Sigmoid colon (tissue), 7 donors: Measurements from ENCODE around the gene RGS8. TPM values are rescaled to one million over a fixed set of nuclear protein-coding genes. Genes with fewer than 3 reads are reported as not detected.
A peak's percentile ranks its signal among the peaks of the same experiment; 100 is the strongest.

ENCODE experiments used
- DNase-seq: peaks from one replicate; pipeline ENCODE4 v3.0.0-alpha.2; 2019
- H3K27ac ChIP-seq, 4 donors: fragments of 200-600 bp; sonication (generic); one replicate each; pipeline ENCODE4 v1.5.1; 2016 to 2019; ENCODE audit warnings: mild to moderate bottlenecking in 1 of 4
- H3K27me3 ChIP-seq, 3 donors: fragments of 200-600 bp; sonication (generic); one replicate each; pipeline ENCODE4 v1.5.1; 2019; ENCODE audit warnings: mild to moderate bottlenecking in 1 of 3
- H3K36me3 ChIP-seq, 4 donors: fragments of 200-600 bp; sonication (generic); one replicate each; pipeline ENCODE4 v1.5.1; 2016 to 2019
- H3K4me1 ChIP-seq, 4 donors: fragments of 200-600 bp; sonication (generic); one replicate each; pipeline ENCODE4 v1.5.1; 2017 to 2019
- H3K4me3 ChIP-seq, 4 donors: fragments of 200-600 bp; sonication (generic); one replicate each; pipeline ENCODE4 v1.5.1; 2017 to 2019; ENCODE audit warnings: mild to moderate bottlenecking in 2 of 4, moderate library complexity in 1 of 4
- H3K9me3 ChIP-seq, 4 donors: fragments of 200-600 bp in 3 of 4; sonication (generic) in 3 of 4; one replicate each; pipeline versions ENCODE4 v1.5.1 to v1.6.1; 2013 to 2019
- EP300 ChIP-seq, 4 donors: sonication (generic); formaldehyde crosslinking; IDR thresholded peaks; one replicate each; pipeline ENCODE4 v1.6.1; 2017; ENCODE audit warnings: antibody characterized with exemption in 4 of 4
- POLR2A ChIP-seq, 2 donors: fragments of 450-650 bp; IDR thresholded peaks; one replicate each; pipeline ENCODE4 v1.6.1; 2016; ENCODE audit warnings: antibody characterized with exemption in 2 of 2, mild to moderate bottlenecking in 2 of 2, moderate library complexity in 2 of 2
- POLR2AphosphoS5 ChIP-seq, 4 donors: sonication (generic); formaldehyde crosslinking; IDR thresholded peaks; one replicate each; pipeline ENCODE4 v1.6.1; 2017; ENCODE audit warnings: antibody characterized with exemption in 4 of 4
- WGBS, 2 donors: extraction: QIAGEN DNeasy Blood & Tissue Kit; methylation state at CpG; one replicate each; pipeline ENCODE4 v1.1.7; 2013; 5-methylcytosine and 5-hydroxymethylcytosine counted together
- intact Hi-C: fragments of 100-400 bp; cut with DNase I; formaldehyde crosslinking; loops from one replicate; pipeline ENCODE4 v1.15.1; 2023
- polyA plus RNA-seq, 3 donors: library from polyadenylated mRNA; stranded (reverse); fragments of 200-250 nt; gene quantifications; one replicate each; pipeline ENCODE4 v1.2.3, GENCODE V29; 2013
- total RNA-seq, 4 donors: library from RNA; depleted of rRNA; stranded (reverse); fragments of >200 nt; gene quantifications; one replicate each; pipeline ENCODE4 v1.1.0, GENCODE V29; 2016
- TF ChIP-seq, protein P1 (sequence below), 4 experiments: fragments of 450-650 bp in 3 of 4; fragments of 200-600 bp in 1 of 4; IDR thresholded peaks; one replicate each; pipeline ENCODE4 v1.5.1; 2016 to 2019; ENCODE audit warnings: antibody characterized with exemption in 4 of 4, mild to moderate bottlenecking in 3 of 4, moderate library complexity in 2 of 4
- donor health status: healthy with polysubstance abuse.
- donor health status: Bipolar disorder and iron deficiency.
- donor health status: healthy.

RGS8 gene
- under 1 TPM in 1 of 4 donors, not detected in 3; 0.54 TPM for total RNA-seq
- under 1 TPM in 2 of 3 donors, not detected in 1; under 0.01 to 0.04 TPM for polyA plus RNA-seq

DNA sequence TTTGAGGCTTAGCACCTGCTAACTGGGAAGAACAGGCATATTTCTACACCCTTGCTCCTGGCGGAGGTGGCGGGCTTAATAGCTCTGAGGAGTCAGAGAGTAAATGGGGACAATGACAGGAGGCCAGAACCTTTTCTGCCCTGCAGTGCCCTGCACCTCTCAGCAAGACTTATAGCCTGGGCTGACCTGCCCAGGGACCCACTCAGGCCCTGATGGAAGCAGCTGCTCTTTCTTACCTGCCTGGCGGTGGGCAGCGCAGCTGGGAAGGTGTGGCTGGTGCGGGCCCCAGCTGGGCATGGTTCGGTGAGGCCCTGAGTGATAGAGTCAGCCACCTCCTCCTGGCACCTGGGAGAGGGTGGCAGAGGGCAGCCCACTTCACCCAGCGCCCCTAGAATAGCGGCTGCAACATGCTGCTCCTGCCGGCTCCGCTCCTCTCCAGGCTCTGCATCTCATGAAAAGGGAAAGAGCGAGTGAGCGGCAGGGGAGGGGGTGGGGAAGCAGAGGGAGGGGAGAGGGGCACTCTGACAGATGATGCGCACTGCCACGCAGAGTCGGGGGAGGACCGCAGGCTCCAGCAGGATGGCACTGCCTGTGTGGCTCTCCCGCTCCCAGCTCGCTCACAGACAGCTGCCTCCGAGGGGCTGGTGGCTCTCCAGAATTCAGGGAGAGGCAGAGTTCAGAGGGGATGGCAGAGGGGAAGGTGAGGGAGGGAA is at the start of gene RGS8:
TSS of gene RGS8 (minus strand) at position 472 of the 713 bp plus-strand sequence. CDS start 14,938 bp downstream, outside the sequence.
- H3K4me3 ChIP-seq = no peak within 1 kb of the TSS
- TF ChIP-seq POLR2AphosphoS5 (IDR thresholded peaks at IDR 0.05) (no peak), EP300 (IDR thresholded peaks at IDR 0.05) (no peak), POLR2A (IDR thresholded peaks at IDR 0.05) (no peak)
- TF ChIP-seq, protein P1, sequence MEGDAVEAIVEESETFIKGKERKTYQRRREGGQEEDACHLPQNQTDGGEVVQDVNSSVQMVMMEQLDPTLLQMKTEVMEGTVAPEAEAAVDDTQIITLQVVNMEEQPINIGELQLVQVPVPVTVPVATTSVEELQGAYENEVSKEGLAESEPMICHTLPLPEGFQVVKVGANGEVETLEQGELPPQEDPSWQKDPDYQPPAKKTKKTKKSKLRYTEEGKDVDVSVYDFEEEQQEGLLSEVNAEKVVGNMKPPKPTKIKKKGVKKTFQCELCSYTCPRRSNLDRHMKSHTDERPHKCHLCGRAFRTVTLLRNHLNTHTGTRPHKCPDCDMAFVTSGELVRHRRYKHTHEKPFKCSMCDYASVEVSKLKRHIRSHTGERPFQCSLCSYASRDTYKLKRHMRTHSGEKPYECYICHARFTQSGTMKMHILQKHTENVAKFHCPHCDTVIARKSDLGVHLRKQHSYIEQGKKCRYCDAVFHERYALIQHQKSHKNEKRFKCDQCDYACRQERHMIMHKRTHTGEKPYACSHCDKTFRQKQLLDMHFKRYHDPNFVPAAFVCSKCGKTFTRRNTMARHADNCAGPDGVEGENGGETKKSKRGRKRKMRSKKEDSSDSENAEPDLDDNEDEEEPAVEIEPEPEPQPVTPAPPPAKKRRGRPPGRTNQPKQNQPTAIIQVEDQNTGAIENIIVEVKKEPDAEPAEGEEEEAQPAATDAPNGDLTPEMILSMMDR (IDR thresholded peaks at IDR 0.05) = no peak
- WGBS, 2 donors = 53 to 79% methylated on average over 19 of the region's 19 CpGs
- H3K27me3 ChIP-seq = peaks cover 0 to 14% (median 0%) of the 10 kb centered on the region in 3 donors
- no peaks in the 10 kb centered on the region for H3K4me1 ChIP-seq
- no peak for DNase-seq
- intact Hi-C loops = no loop called here
- no peaks in the 10 kb centered on the region for H3K36me3 ChIP-seq
- H3K27ac ChIP-seq = no peak within 1 kb of the TSS
- H3K9me3 ChIP-seq = no peaks in the 10 kb centered on the region

DNA sequence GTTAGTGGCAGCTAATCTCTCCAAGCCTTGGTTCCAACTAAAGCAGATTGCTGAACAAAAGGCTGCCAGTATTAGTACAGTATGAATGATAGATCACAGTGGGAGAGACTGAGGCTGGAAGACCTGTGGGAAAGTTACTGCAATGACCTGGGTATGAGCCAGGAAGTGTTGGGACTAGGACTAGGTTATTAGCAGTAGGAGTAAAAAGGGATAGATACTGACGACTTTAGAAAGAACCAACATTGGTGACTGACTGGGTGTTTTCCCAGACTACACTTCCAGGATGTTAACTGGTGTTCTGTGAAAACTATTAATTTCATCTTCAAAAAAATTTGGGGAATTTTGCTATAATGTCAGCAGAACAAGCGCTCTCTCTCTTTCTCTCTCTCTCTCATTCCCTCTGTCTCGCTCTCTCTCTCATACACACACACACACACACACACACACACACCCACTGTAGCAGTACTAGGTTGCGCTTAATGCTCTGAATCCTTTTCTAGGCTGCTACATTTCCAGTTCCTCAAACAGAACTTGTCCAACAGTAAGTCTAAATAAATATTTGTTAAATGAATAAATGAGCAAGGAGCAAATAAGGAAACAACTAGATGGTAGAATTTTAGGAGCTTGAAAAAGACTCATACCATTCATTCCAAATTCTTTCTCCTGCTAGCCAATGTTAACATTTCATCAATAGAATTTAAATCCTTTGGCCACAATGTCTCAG is 47.6 kb upstream of the RGS8 start:
- no peak for DNase-seq
- H3K27me3 ChIP-seq = no peaks in the 10 kb centered on the region
- H3K27ac ChIP-seq = no peak overlapping the region
- no peak overlapping the region for H3K4me3 ChIP-seq
- intact Hi-C loops = no loop called here
- peaks cover 0 to 3% (median 0%) of the 10 kb centered on the region in 4 donors for H3K4me1 ChIP-seq
- TF ChIP-seq POLR2A (IDR thresholded peaks at IDR 0.05) = no peak
- H3K9me3 ChIP-seq = no peaks in the 10 kb centered on the region
- no peaks in the 10 kb centered on the region for H3K36me3 ChIP-seq
- WGBS, 2 donors = 64 to 71% methylated on average over 4 of the region's 4 CpGs

DNA sequence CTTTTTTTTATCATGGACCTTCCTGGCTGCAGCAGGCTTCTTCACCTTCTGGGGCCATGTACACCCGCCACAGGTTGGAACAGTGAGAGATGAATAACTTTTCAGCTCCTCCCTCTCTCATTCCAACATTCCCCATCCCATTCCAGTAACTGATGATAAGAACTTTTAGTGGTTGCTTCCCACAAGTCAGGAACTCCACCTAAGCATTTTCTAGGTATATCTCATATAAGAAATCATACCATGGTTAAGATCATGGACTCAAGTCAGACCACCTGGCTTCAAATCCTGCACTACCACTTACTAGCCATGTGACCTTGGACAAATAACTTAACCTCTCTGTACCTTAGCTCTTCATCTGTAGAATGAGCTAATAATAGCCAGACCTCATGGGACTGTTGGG is 42.5 kb upstream of the RGS8 start:
- WGBS, 2 donors = 85 to 89% methylated on average over 1 of the region's 1 CpG
- intact Hi-C loops = no loop called here
- Histone ChIP-seq H3K27me3 (no peaks in the 10 kb centered on the region), H3K4me1 (peaks cover 0 to 3% (median 0%) of the 10 kb centered on the region in 4 donors), H3K27ac (no peak overlapping the region), H3K4me3 (no peak overlapping the region), H3K36me3 (no peaks in the 10 kb centered on the region), H3K9me3 (no peaks in the 10 kb centered on the region)
- TF ChIP-seq EP300 (IDR thresholded peaks at IDR 0.05) = no peak
- no peak for DNase-seq

DNA sequence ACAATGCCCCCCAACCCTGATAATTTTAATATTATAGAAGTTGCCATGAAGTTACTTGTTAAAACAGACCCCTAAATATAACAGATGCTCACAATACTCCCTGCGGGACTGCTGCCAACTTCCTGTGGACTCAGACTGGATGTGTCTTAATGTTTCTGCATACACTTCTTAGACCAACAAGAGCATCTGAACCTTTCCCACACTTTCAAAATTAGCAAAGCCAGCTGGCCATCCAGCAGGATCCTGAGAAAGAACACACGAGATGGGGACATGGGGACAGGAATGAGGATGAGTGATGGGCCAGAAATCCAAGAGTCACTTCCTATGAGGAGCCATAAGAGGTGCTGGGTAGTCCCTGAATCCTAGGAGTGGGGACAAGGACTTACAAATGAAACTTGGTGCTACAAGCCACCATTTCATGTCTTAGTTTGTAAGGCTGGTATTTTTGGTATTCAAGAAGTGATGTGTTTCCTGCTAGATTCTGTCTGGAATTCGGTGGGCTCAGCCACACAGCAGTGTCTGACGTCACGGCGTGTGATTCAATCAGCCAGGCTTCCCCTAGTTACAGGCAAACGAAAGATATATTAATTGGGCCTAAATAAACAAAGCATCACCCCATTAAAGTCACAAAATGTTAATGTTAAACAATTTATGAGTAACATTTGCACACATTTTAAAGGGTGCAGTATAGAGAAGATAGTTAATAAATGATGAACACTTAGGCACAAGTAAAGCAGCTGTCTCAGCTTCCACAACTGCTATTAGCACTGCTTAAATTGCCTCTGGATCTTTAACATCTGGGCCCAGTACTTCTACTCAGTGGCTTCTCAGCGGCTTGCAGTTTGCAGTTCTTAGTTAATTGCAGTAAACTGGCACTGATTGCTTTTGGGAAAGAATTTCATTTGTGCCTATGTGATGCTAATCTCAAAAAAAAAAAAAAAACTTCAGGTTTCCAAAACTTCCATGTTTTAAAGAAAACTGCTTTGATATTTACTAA is 41.2 kb upstream of the RGS8 start:
- Histone ChIP-seq H3K4me1 (peaks cover 0 to 3% (median 0%) of the 10 kb centered on the region in 4 donors), H3K27ac (peak overlapping the region in 2 of 4 donors; percentile 2 to 11), H3K36me3 (no peaks in the 10 kb centered on the region), H3K4me3 (no peak overlapping the region), H3K9me3 (no peaks in the 10 kb centered on the region), H3K27me3 (no peaks in the 10 kb centered on the region)
- 67 to 73% methylated on average over 8 of the region's 8 CpGs for WGBS, 2 donors
- peak; percentile 66 for DNase-seq
- intact Hi-C loops = no loop called here
- TF ChIP-seq EP300 (IDR thresholded peaks at IDR 0.05) (no peak), POLR2A (IDR thresholded peaks at IDR 0.05) (no peak), POLR2AphosphoS5 (IDR thresholded peaks at IDR 0.05) (no peak)
- TF ChIP-seq, protein P1 (IDR thresholded peaks at IDR 0.05) = no peak

- Histone ChIP-seq H3K36me3 (no peaks in the 10 kb centered on the region), H3K27me3 (no peaks in the 10 kb centered on the region), H3K4me3 (no peak overlapping the region), H3K9me3 (no peaks in the 10 kb centered on the region), H3K4me1 (no peaks in the 10 kb centered on the region), H3K27ac (no peak overlapping the region)
- TF ChIP-seq POLR2A (IDR thresholded peaks at IDR 0.05) (no peak), EP300 (IDR thresholded peaks at IDR 0.05) (no peak), POLR2AphosphoS5 (IDR thresholded peaks at IDR 0.05) (no peak)
- TF ChIP-seq, protein P1 (IDR thresholded peaks at IDR 0.05) = no peak
- DNase-seq = no peak
- WGBS, 2 donors = 62 to 80% methylated on average over 2 of the region's 2 CpGs
- intact Hi-C loops = no loop called here
These were observed 39.8 kb upstream of the RGS8 start for GRCh38 chr1:182724215-182724614.
